ENCODE measurements around the gene METTL16.

DNA sequence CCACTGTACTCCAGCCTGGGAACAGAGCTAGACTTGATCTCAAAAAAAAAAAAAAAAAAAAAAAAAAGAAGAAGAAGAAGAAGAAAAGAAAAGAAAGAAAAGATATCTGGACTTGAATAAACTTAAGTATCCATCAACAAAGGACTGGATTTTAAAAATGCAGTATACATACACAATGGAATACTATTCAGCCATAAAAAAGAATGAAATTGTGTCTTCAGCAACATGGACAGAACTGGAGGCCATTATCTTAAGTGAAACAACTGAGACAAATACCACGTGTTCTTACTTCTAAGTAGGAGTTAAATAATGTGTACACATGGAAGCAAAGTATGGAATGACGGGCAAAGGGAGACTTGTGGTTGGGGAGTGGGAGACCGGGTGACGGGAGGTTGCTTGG, 70.8 kb downstream of the METTL16 start:
- TF ChIP-seq, protein P1, sequence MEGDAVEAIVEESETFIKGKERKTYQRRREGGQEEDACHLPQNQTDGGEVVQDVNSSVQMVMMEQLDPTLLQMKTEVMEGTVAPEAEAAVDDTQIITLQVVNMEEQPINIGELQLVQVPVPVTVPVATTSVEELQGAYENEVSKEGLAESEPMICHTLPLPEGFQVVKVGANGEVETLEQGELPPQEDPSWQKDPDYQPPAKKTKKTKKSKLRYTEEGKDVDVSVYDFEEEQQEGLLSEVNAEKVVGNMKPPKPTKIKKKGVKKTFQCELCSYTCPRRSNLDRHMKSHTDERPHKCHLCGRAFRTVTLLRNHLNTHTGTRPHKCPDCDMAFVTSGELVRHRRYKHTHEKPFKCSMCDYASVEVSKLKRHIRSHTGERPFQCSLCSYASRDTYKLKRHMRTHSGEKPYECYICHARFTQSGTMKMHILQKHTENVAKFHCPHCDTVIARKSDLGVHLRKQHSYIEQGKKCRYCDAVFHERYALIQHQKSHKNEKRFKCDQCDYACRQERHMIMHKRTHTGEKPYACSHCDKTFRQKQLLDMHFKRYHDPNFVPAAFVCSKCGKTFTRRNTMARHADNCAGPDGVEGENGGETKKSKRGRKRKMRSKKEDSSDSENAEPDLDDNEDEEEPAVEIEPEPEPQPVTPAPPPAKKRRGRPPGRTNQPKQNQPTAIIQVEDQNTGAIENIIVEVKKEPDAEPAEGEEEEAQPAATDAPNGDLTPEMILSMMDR (IDR thresholded peaks at IDR 0.05; ENCODE audit: insufficient read depth, low read length, poor library complexity, severe bottlenecking): no peak
- no peak for TF ChIP-seq EZH2phosphoT487 (conservative IDR thresholded peaks at IDR 0.05; ENCODE audit: low read length)
